Ishikawa (cell line): ENCODE results near the gene GPR18.

Experiments used
- CEBPB ChIP-seq: IDR thresholded peaks from 2 replicates; pipeline ENCODE4 v1.6.1; 2012
- CREB1 ChIP-seq: IDR thresholded peaks from 2 replicates; pipeline ENCODE4 v1.6.1; 2012; ENCODE audit warnings: low read depth
- EGR1 ChIP-seq: IDR thresholded peaks from 2 replicates; pipeline ENCODE4 v1.6.1; 2012
- EP300 ChIP-seq: IDR thresholded peaks from 2 replicates; pipeline ENCODE4 v1.6.1; 2012; ENCODE audit warnings: borderline replicate concordance
- FOXM1 ChIP-seq: IDR thresholded peaks from 2 replicates; pipeline ENCODE4 v1.6.1; 2012; ENCODE audit warnings: low read depth, borderline replicate concordance
- NFIC ChIP-seq: IDR thresholded peaks from 2 replicates; pipeline ENCODE4 v1.6.1; 2012
- RAD21 ChIP-seq: IDR thresholded peaks from 2 replicates; pipeline ENCODE4 v1.6.1; 2012; ENCODE audit warnings: low read depth
- TAF1 ChIP-seq: IDR thresholded peaks from 2 replicates; pipeline ENCODE4 v1.6.1; 2012; ENCODE audit warnings: low read depth, mild to moderate bottlenecking
- TCF12 ChIP-seq: IDR thresholded peaks from 2 replicates; pipeline ENCODE4 v1.6.1; 2012; ENCODE audit warnings: low read depth
- TEAD4 ChIP-seq: IDR thresholded peaks from 2 replicates; pipeline ENCODE4 v1.6.1; 2012
- YY1 ChIP-seq: IDR thresholded peaks from 2 replicates; pipeline ENCODE4 v1.6.1; 2012; ENCODE audit warnings: low read depth
- ZBTB7A ChIP-seq: IDR thresholded peaks from 2 replicates; pipeline ENCODE4 v1.6.1; 2012; ENCODE audit warnings: low read depth
- TF ChIP-seq, protein P1 (sequence below): IDR thresholded peaks from 2 replicates; pipeline ENCODE4 v1.6.1; 2012; ENCODE audit warnings: low read depth, mild to moderate bottlenecking
- TF ChIP-seq, protein P2 (sequence below): IDR thresholded peaks from 2 replicates; pipeline ENCODE4 v1.6.1; 2012

DNA sequence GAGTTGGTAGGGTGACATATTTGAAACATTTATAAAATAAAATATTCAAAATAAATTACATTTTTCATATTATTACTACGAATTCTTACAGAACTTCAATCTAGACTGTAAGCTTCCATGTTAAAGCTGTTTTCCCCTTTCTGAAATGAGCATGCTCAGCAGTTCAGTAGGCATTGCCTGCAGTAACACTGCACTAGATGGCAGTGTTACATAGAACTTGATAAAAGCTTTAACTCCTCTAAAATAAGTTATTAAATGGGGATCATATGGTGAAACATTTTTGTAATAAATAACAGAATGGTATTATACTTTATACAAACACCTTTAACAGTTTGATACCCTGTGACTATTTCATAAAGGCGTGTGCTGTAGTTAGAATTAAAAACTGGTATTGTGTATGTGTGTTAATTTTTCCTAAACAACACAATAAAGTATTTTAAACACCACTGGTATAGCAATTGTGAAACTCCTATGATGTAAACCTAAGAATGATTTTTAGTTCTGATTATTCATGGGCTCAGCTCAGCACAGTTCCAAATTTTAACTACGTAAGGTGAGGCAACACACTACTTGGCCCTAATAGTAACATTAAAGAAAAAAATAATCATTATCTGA is 11.6 kb upstream of the GPR18 start:
- TF ChIP-seq RAD21 (peak; percentile 54), YY1 (no peak), TAF1 (no peak), CREB1 (no peak), ZBTB7A (no peak), EGR1 (no peak), TEAD4 (no peak), CEBPB (no peak), TCF12 (no peak), EP300 (no peak), NFIC (no peak), FOXM1 (no peak)
- TF ChIP-seq, protein P1, sequence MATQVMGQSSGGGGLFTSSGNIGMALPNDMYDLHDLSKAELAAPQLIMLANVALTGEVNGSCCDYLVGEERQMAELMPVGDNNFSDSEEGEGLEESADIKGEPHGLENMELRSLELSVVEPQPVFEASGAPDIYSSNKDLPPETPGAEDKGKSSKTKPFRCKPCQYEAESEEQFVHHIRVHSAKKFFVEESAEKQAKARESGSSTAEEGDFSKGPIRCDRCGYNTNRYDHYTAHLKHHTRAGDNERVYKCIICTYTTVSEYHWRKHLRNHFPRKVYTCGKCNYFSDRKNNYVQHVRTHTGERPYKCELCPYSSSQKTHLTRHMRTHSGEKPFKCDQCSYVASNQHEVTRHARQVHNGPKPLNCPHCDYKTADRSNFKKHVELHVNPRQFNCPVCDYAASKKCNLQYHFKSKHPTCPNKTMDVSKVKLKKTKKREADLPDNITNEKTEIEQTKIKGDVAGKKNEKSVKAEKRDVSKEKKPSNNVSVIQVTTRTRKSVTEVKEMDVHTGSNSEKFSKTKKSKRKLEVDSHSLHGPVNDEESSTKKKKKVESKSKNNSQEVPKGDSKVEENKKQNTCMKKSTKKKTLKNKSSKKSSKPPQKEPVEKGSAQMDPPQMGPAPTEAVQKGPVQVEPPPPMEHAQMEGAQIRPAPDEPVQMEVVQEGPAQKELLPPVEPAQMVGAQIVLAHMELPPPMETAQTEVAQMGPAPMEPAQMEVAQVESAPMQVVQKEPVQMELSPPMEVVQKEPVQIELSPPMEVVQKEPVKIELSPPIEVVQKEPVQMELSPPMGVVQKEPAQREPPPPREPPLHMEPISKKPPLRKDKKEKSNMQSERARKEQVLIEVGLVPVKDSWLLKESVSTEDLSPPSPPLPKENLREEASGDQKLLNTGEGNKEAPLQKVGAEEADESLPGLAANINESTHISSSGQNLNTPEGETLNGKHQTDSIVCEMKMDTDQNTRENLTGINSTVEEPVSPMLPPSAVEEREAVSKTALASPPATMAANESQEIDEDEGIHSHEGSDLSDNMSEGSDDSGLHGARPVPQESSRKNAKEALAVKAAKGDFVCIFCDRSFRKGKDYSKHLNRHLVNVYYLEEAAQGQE, result no peak
- TF ChIP-seq, protein P2, sequence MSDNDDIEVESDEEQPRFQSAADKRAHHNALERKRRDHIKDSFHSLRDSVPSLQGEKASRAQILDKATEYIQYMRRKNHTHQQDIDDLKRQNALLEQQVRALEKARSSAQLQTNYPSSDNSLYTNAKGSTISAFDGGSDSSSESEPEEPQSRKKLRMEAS, result no peak
